ENCODE measurements around the gene NLRC3.
"Not testable (repeated sequence)": the region's sequence is repeated elsewhere in the genome, so short reads cannot be mapped to it uniquely, and the experiment has no call there.

NLRC3 gene

GRCh38 chr16:3612510-3613466 lies 35.6 kb upstream of the NLRC3 start:
- intact Hi-C loops (cut with DNase I; ENCODE audit: low total_unique reads) = loop anchor here (5.0 kb wide), 1 partner anchor 85 kb away; no protein-coding TSS in a partner anchor
- TF ChIP-seq CTCF (IDR thresholded peaks at IDR 0.05) = no peak
- peak overlapping the region in 1 of 2 donors; percentile 90 for H3K27ac ChIP-seq
- H3K36me3 ChIP-seq = no peaks in the 10 kb centered on the region
- H3K4me1 ChIP-seq = peaks cover 0 to 27% (median 17%) of the 10 kb centered on the region in 4 donors
- H3K27me3 ChIP-seq = no peaks in the 10 kb centered on the region
- H3K4me3 ChIP-seq = peak overlapping the region; percentile 93
- DNase-seq = no peak
- no peaks in the 10 kb centered on the region for H3K9me3 ChIP-seq

GRCh38 chr16:3611146-3611975 lies 34.2 kb upstream of the NLRC3 start, which contains the start of gene SLX4:
Gene SLX4, minus strand, starts transcription at chr16:3611606. Its CDS starts 2,642 bp downstream, at chr16:3608964.
- Histone ChIP-seq H3K4me1 (peaks cover 0 to 27% (median 17%) of the 10 kb centered on the region in 4 donors), H3K27ac (peak within 1 kb of the TSS; percentile 81 to 90), H3K36me3 (peaks cover 0 to 2% (median under 1%) of the 10 kb centered on the region in 3 donors), H3K27me3 (no peaks in the 10 kb centered on the region), H3K9me3 (no peaks in the 10 kb centered on the region), H3K4me3 (peak within 1 kb of the TSS; percentile 93)
- peak in 1 of 2 experiments; percentile 24 for TF ChIP-seq CTCF (IDR thresholded peaks at IDR 0.05)
- peak; percentile 85 to 94 for DNase-seq
- intact Hi-C loops (cut with DNase I; ENCODE audit: low total_unique reads) = loop anchor here (5.0 kb wide), 1 partner anchor 84 kb away; no protein-coding TSS in a partner anchor

GRCh38 chr16:3610698-3611145 lies 33.5 kb upstream of the NLRC3 start:
- Histone ChIP-seq H3K4me3 (peak overlapping the region; percentile 93), H3K4me1 (peaks cover 0 to 27% (median 17%) of the 10 kb centered on the region in 4 donors), H3K36me3 (peaks cover 0 to 7% (median 5%) of the 10 kb centered on the region in 3 donors), H3K27me3 (no peaks in the 10 kb centered on the region), H3K27ac (peak overlapping the region; percentile 81 to 90), H3K9me3 (no peaks in the 10 kb centered on the region)
- no peak for DNase-seq
- intact Hi-C loops (cut with DNase I; ENCODE audit: low total_unique reads) = loop anchor here (5.0 kb wide), 1 partner anchor 83 kb away; no protein-coding TSS in a partner anchor
- TF ChIP-seq CTCF (IDR thresholded peaks at IDR 0.05) = no peak

GRCh38 chr16:3609895-3610697 lies 32.9 kb upstream of the NLRC3 start:
- intact Hi-C loops (cut with DNase I; ENCODE audit: low total_unique reads) = loop anchor here (5.0 kb wide), 1 partner anchor 83 kb away; no protein-coding TSS in a partner anchor
- Histone ChIP-seq H3K4me3 (peak overlapping the region in 1 of 2 donors; percentile 93), H3K27ac (no peak overlapping the region), H3K9me3 (no peaks in the 10 kb centered on the region), H3K4me1 (peaks cover 0 to 27% (median 17%) of the 10 kb centered on the region in 4 donors), H3K36me3 (peaks cover 0 to 10% (median 5%) of the 10 kb centered on the region in 3 donors), H3K27me3 (no peaks in the 10 kb centered on the region)
- no peak for DNase-seq
- TF ChIP-seq CTCF (IDR thresholded peaks at IDR 0.05) = no peak

- H3K36me3 ChIP-seq = peaks cover 0 to 11% (median 5%) of the 10 kb centered on the region in 3 donors
- DNase-seq; H3K9me3 ChIP-seq; H3K27ac ChIP-seq; intact Hi-C loops (cut with DNase I; ENCODE audit: low total_unique reads); H3K4me3 ChIP-seq; H3K27me3 ChIP-seq: not testable (repeated sequence)
- peaks cover 0 to 27% (median 17%) of the 10 kb centered on the region in 4 donors for H3K4me1 ChIP-seq
Observed at GRCh38 chr16:3608976-3609375, 31.8 kb upstream of the NLRC3 start.

All from tibial artery (tissue), 4 donors.